Smooth muscle cell (in vitro differentiated cells): Measurements from ENCODE around the gene TSPEAR. TPM values are rescaled to one million over a fixed set of nuclear protein-coding genes. Genes with fewer than 3 reads are reported as not detected.

ENCODE experiments used
- DNase-seq: peaks from one replicate; lab custom pipeline; 2025; ENCODE audit not compliant: unreplicated experiment; lab: John Stamatoyannopoulos, UW
- H2AFZ ChIP-seq: fragments of 200-600 bp; sonication (generic); 2 replicates; pipeline ENCODE4 v1.6.0; 2016; ENCODE audit warnings: antibody characterized with exemption, low read depth, mild to moderate bottlenecking
- H3F3A ChIP-seq: fragments of 200-600 bp; sonication (generic); 2 replicates; pipeline ENCODE4 v1.6.0; 2017; ENCODE audit warnings: antibody characterized with exemption, low read depth
- H3K27ac ChIP-seq: fragments of 200-600 bp; sonication (generic); 2 replicates; pipeline ENCODE4 v1.5.1; 2016; ENCODE audit warnings: low read depth, mild to moderate bottlenecking
- H3K27me3 ChIP-seq: fragments of 200-600 bp; sonication (generic); 2 replicates; pipeline ENCODE4 v1.6.1; 2016; ENCODE audit warnings: low read depth, mild to moderate bottlenecking
- H3K36me3 ChIP-seq: fragments of 200-600 bp; sonication (generic); 2 replicates; pipeline ENCODE4 v1.5.1; 2016; ENCODE audit warnings: low read depth
- H3K4me1 ChIP-seq: fragments of 200-600 bp; sonication (generic); 2 replicates; pipeline ENCODE4 v1.5.1; 2016; ENCODE audit warnings: low read depth
- H3K4me2 ChIP-seq: fragments of 200-600 bp; sonication (generic); 2 replicates; pipeline ENCODE4 v1.6.0; 2016; ENCODE audit warnings: mild to moderate bottlenecking
- H3K4me3 ChIP-seq: fragments of 200-600 bp; sonication (generic); 2 replicates; pipeline ENCODE4 v1.5.1; 2016; ENCODE audit warnings: mild to moderate bottlenecking
- H3K79me2 ChIP-seq: fragments of 200-600 bp; sonication (generic); 2 replicates; pipeline ENCODE4 v1.6.0; 2016; ENCODE audit warnings: low read depth, mild to moderate bottlenecking
- H3K9ac ChIP-seq: fragments of 200-600 bp; sonication (generic); 2 replicates; pipeline ENCODE4 v1.6.0; 2016; ENCODE audit warnings: low read depth
- H3K9me3 ChIP-seq: fragments of 200-600 bp; sonication (generic); replicated peaks from 2 replicates; pipeline ENCODE4 v1.5.1; 2016; ENCODE audit warnings: low read depth
- H4K20me1 ChIP-seq: fragments of 200-600 bp; sonication (generic); 2 replicates; pipeline ENCODE4 v1.6.0; 2016; ENCODE audit warnings: low read depth
- WGBS: methylation state at CpG from one replicate; pipeline ENCODE4 v1.1.7; 2016; ENCODE audit warnings: low lambda C conversion rate; 5-methylcytosine and 5-hydroxymethylcytosine counted together
- polyA plus RNA-seq: library from polyadenylated mRNA; unstranded; fragments of >200 nt; fragmentation: Nextera tagmentation; extraction: Ambion mirVana; gene quantifications from 2 replicates; pipeline ENCODE4 v1.2.1, GENCODE V29; 2016
- total RNA-seq: library from RNA; depleted of rRNA; stranded (reverse); fragments of >200 nt; gene quantifications from 2 replicates; pipeline ENCODE4 v1.2.3, GENCODE V29; 2014
- TF ChIP-seq, protein P1 (sequence below): fragments of 200-600 bp; sonication (generic); IDR thresholded peaks from 2 replicates; pipeline ENCODE4 v1.5.1; 2017; ENCODE audit warnings: borderline replicate concordance, mild to moderate bottlenecking, antibody characterized with exemption; ENCODE audit not compliant: insufficient read depth, poor library complexity, severe bottlenecking

Gene TSPEAR
- total and polyA plus RNA-seq, 2 experiments from 2014 or later = 0.71 TPM; not detected in 1

DNA sequence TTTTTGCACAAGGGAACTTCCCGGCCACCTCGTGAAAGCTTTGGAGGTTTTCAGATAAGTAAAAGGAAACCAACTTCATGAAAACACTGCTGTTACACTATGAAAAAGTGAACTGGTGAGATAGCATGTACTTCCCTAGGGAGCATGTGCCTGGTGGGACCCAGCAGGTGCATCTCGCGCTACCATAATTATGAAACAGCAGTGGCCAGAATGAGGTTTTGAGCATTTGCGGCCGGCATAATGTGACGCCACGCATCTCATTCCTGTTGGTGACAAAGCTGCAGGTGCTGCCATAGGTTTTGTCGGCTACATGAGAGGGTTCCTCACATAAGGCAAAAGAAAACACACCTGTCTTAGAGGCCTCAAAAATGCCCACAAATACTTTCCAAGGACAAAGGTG is 154.5 kb downstream of the TSPEAR start:
- H3K27ac ChIP-seq = no peak overlapping the region
- TF ChIP-seq, protein P1, sequence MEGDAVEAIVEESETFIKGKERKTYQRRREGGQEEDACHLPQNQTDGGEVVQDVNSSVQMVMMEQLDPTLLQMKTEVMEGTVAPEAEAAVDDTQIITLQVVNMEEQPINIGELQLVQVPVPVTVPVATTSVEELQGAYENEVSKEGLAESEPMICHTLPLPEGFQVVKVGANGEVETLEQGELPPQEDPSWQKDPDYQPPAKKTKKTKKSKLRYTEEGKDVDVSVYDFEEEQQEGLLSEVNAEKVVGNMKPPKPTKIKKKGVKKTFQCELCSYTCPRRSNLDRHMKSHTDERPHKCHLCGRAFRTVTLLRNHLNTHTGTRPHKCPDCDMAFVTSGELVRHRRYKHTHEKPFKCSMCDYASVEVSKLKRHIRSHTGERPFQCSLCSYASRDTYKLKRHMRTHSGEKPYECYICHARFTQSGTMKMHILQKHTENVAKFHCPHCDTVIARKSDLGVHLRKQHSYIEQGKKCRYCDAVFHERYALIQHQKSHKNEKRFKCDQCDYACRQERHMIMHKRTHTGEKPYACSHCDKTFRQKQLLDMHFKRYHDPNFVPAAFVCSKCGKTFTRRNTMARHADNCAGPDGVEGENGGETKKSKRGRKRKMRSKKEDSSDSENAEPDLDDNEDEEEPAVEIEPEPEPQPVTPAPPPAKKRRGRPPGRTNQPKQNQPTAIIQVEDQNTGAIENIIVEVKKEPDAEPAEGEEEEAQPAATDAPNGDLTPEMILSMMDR = no peak
- H3K4me2 ChIP-seq = no peak overlapping the region
- no peak for DNase-seq
- no peaks in the 10 kb centered on the region for H3K79me2 ChIP-seq
- WGBS = 93% methylated on average over 9 of the region's 9 CpGs
- no peak overlapping the region for H2AFZ ChIP-seq
- H3K9ac ChIP-seq = no peak overlapping the region
- no peaks in the 10 kb centered on the region for H3K36me3 ChIP-seq
- no peaks in the 10 kb centered on the region for H3K4me1 ChIP-seq
- H3F3A ChIP-seq = no peaks in the 10 kb centered on the region
- H3K27me3 ChIP-seq = no peaks in the 10 kb centered on the region
- H3K4me3 ChIP-seq = no peak overlapping the region
- no peaks in the 10 kb centered on the region for H4K20me1 ChIP-seq
- no peaks in the 10 kb centered on the region for H3K9me3 ChIP-seq

DNA sequence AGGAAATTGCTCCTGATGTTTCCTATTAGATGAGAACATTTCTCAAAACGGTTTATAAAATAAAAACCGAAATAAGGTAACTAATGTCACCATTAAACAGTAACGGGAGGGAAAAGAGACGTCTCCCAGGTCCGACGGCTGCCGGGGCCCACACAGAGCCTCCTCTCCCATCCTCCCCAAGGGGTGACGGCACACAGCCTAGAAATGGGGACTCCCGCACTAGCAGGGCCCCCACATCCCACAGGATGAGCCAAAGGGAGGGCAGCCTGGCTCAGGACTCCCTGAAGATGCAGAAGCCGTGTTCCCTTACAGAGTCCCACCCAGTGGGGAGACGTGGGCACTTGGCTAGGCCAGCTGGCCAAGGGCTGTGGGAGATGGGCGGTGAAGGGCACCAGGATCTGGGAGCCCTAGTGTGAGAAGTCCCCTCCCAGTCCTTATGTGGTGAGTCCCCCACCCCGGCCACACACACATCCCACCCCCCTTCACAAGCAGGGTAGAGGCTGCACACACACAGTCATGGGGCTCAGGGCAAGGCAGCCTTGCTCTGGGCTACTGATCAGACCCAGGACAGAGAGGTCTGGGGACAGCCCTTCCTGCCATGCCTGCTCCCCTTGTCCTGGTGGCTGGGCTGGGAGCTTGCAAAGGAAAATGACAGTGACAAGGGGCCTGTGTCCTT is 156.0 kb downstream of the TSPEAR start:
- Histone ChIP-seq H3K4me2 (no peak overlapping the region), H3K9ac (no peak overlapping the region), H3K27ac (no peak overlapping the region), H4K20me1 (no peaks in the 10 kb centered on the region), H3K79me2 (no peaks in the 10 kb centered on the region), H3K27me3 (no peaks in the 10 kb centered on the region), H3K4me1 (no peaks in the 10 kb centered on the region), H2AFZ (no peak overlapping the region), H3K36me3 (no peaks in the 10 kb centered on the region), H3F3A (no peaks in the 10 kb centered on the region), H3K4me3 (no peak overlapping the region), H3K9me3 (no peaks in the 10 kb centered on the region)
- TF ChIP-seq, protein P1 = no peak
- DNase-seq = no peak
- WGBS = 90% methylated on average over 13 of the region's 13 CpGs

DNA sequence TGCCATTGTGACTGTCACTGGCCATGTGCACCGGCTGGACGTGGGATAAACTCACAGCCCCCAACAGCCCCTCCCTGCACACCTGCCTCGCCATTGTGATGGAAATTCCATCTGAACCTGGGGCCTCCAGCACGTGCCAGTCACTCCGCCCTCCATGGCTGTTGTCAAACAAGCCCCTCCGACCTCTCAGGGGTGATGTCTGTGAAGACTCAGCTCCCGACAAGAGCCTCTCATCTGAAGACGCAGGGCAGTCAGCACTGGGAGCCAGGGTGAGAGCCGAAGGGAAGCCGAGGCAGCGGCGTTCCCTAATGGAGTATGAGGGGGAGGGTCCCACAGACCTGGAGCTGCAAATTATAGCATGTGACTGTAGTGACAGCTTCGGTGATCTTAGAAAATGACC is 158.7 kb downstream of the TSPEAR start:
- H3F3A ChIP-seq = no peaks in the 10 kb centered on the region
- no peaks in the 10 kb centered on the region for H3K36me3 ChIP-seq
- TF ChIP-seq, protein P1 = no peak
- H3K79me2 ChIP-seq = no peaks in the 10 kb centered on the region
- H2AFZ ChIP-seq = no peak overlapping the region
- H3K27me3 ChIP-seq = no peaks in the 10 kb centered on the region
- no peak for DNase-seq
- no peaks in the 10 kb centered on the region for H4K20me1 ChIP-seq
- WGBS = 78% methylated on average over 13 of the region's 13 CpGs
- H3K4me1 ChIP-seq = peaks cover 12% of the 10 kb centered on the region
- H3K4me3 ChIP-seq = no peak overlapping the region
- H3K9ac ChIP-seq = no peak overlapping the region
- H3K27ac ChIP-seq = no peak overlapping the region
- H3K4me2 ChIP-seq = no peak overlapping the region
- no peaks in the 10 kb centered on the region for H3K9me3 ChIP-seq

DNA sequence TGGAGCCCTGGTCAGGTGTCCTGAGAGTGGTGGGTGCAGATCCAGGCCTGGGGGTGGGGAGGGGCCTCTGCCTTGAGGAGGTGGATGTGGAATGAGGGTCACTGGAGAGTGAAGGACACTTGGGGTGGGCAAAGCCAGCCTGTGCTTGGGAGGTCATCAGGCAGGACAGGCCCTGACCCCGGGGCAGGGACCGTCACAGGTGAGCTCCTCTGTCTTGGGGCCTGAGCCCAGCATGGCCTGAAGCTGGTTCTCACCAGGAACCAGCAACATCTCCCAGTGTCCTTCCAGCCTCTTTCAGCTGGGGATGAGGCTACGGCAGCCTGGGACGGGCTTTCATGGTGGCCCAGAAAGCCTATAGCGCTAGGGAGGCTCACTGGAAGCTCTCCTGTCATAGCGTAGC is 159.2 kb downstream of the TSPEAR start:
- H3K4me1 ChIP-seq = peaks cover 12% of the 10 kb centered on the region
- 97% methylated on average over 5 of the region's 6 CpGs for WGBS
- H3K9ac ChIP-seq = no peak overlapping the region
- no peak overlapping the region for H2AFZ ChIP-seq
- no peak overlapping the region for H3K4me2 ChIP-seq
- H3K27ac ChIP-seq = no peak overlapping the region
- no peaks in the 10 kb centered on the region for H3K27me3 ChIP-seq
- no peak overlapping the region for H3K4me3 ChIP-seq
- H4K20me1 ChIP-seq = no peaks in the 10 kb centered on the region
- no peaks in the 10 kb centered on the region for H3K36me3 ChIP-seq
- no peaks in the 10 kb centered on the region for H3K79me2 ChIP-seq
- no peaks in the 10 kb centered on the region for H3F3A ChIP-seq
- TF ChIP-seq, protein P1 = no peak
- no peak for DNase-seq
- peaks cover 4% of the 10 kb centered on the region for H3K9me3 ChIP-seq
